ENCODE results near the gene CCNA2. TPM values are rescaled to one million over a fixed set of nuclear protein-coding genes. Genes with fewer than 3 reads are reported as not detected.

The CCNA2 gene
- total and polyA plus RNA-seq, 9 of the 15 experiments (the other 6 are each of a cell fraction or from before 2014, with no cell fraction given): 37.1 to 197 (median 154) TPM

GRCh38 chr4:121814756-121815155 is 8.9 kb downstream of the CCNA2 start:
- BruUV-seq (replicated peaks): no TSS peak
- no peak overlapping the region for H3K9ac ChIP-seq (ENCODE audit: insufficient read depth in 1 of 2, low read depth in 2 of 2, low read length in 2 of 2)
- in situ Hi-C loops (cut with MboI): no loop called here
- H3K79me2 ChIP-seq (ENCODE audit: control insufficient read depth, insufficient read depth, low read length): peaks cover 26% of the 10 kb centered on the region; the same call in 2 of the 3 replicates
- no peak for DNase-seq (ENCODE audit: extremely low read depth in 1 of 4, low spot score in 3 of 4)
- H3K4me3 ChIP-seq: no peak overlapping the region
- H3K27me3 ChIP-seq (ENCODE audit: control insufficient read depth in 2 of 2, insufficient read depth in 2 of 2, low read length in 2 of 2): no peaks in the 10 kb centered on the region
- ChIA-PET CTCF (ENCODE audit: low intra/inter-chr PET ratio) (no interaction called here), POLR2A (interaction anchor here (1.3 to 3.6 kb wide), 3 partner anchors 9 to 13 kb away, joined by 4 to 21 read pairs (median 7); partner anchors contain the start of genes CCNA2 and EXOSC9)
- 61% methylated on average over 2 of the region's 2 CpGs for WGBS (ENCODE audit: insufficient coverage, low coverage, missing lambda C conversion rate)
- H3K27ac ChIP-seq (ENCODE audit: extremely low read depth, low read depth, low read length): no peak overlapping the region
- FAIRE-seq: no peak
- no peak for ATAC-seq
- no peak overlapping the region for H3K4me2 ChIP-seq (ENCODE audit: insufficient read depth, low read length)
- H3K4me1 ChIP-seq (replicated peaks in 1 of 2; ENCODE audit: control insufficient read depth in 2 of 2, insufficient read depth in 2 of 2, low read length in 2 of 2): no peaks in the 10 kb centered on the region; a peak in 1 of 5 replicates
- no peaks in the 10 kb centered on the region for H4K20me1 ChIP-seq (replicated peaks; ENCODE audit: control insufficient read depth, insufficient read depth, low read length)
- H3K9me3 ChIP-seq (replicated peaks; ENCODE audit: control insufficient read depth, insufficient read depth, low read depth, low read length): no peaks in the 10 kb centered on the region
- intact Hi-C loops (cut with micrococcal nuclease): no loop called here
- H3K36me3 ChIP-seq (ENCODE audit: control insufficient read depth, insufficient read depth, low read length): peaks cover 95% of the 10 kb centered on the region
- no peak overlapping the region for H2AFZ ChIP-seq (ENCODE audit: low read depth, low read length)
- H3K9me1 ChIP-seq (ENCODE audit: control insufficient read depth, insufficient read depth, low read length): no peaks in the 10 kb centered on the region
- TF ChIP-seq POLR2A (conservative IDR thresholded peaks at IDR 0.05): peak; percentile 18; the same call in 1 of the 2 replicates
- TF ChIP-seq GABPA (tag; conservative IDR thresholded peaks at IDR 0.05; ENCODE audit: low read depth): no peak
- TF ChIP-seq PHB2 (IDR thresholded peaks at IDR 0.05; ENCODE audit: low read depth): no peak
- TF ChIP-seq SRSF3 (IDR thresholded peaks at IDR 0.05; ENCODE audit: insufficient read depth, low read length): no peak
- no peak for TF ChIP-seq BRD4 (IDR thresholded peaks at IDR 0.05)
- no peak for TF ChIP-seq MCM5 (IDR thresholded peaks at IDR 0.05; ENCODE audit: low read depth)
- TF ChIP-seq CLOCK (CRISPR knock-in tag; IDR thresholded peaks at IDR 0.05; ENCODE audit: borderline replicate concordance): no peak
- TF ChIP-seq TOE1 (IDR thresholded peaks at IDR 0.05; ENCODE audit: borderline replicate concordance): no peak
- no peak for TF ChIP-seq TOE1 (CRISPR knock-in tag; IDR thresholded peaks at IDR 0.05; ENCODE audit: borderline replicate concordance, low read depth)

Data from K562 (cell line).